ENCODE measurements around the gene COMMD8. TPM values are rescaled to one million over a fixed set of nuclear protein-coding genes. Genes with fewer than 3 reads are reported as not detected.

COMMD8 gene
- total and polyA plus RNA-seq, 3 donors from 2014 or later, result 15.2 to 30.2 (median 17.8) TPM

DNA sequence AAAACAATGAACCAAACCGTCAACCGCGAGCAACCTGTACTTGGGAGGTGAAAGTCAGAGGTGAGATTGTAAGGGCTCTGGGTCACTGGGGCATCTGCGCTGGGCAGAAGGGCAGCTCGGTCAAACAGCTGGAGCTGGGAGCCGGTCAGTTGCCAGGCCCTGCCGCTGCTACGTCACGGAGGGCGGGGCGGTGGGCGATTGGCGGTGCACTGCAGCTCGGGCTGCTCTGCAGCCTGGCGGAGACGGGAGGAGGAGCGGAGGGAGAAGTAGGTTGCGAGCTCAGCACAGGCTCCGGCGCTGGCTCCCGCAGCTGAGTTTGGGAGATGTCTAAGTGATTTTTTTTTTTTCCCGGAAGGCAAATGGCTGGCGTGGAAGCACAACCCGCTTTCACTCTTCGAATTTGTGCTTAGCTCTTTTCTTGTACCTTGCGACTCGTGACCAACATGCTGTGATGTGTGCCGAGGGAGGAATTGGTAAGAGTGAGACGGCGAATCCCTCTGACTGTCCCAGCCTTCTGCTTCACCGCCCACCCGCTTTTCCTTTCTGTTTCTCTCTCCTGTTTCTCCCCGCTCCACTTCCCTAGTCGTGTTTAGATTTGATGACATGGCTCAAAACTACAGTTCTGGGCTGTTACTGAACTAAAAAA, 21.7 kb upstream of the COMMD8 start, which contains the start of gene ATP10D:
Gene ATP10D, plus strand, starts transcription at position 229 of the 646 bp plus-strand sequence. CDS start 27,266 bp downstream, outside the sequence.
- Histone ChIP-seq H3K36me3 (ENCODE audit: low read depth, missing control alignments) (no peaks in the 10 kb centered on the region), H3K27ac (peak within 1 kb of the TSS; percentile 87 to 94), H3K4me3 (peak within 1 kb of the TSS; percentile 58 to 76), H3K27me3 (no peaks in the 10 kb centered on the region), H3K9me3 (no peaks in the 10 kb centered on the region), H3K4me1 (peaks cover 2% of the 10 kb centered on the region)
- 0 to 1% methylated on average over 23 to 34 of the region's 34 CpGs for WGBS, 2 donors
- peak; percentile 80 for TF ChIP-seq POLR2A (IDR thresholded peaks at IDR 0.05)
- TF ChIP-seq, protein P1, sequence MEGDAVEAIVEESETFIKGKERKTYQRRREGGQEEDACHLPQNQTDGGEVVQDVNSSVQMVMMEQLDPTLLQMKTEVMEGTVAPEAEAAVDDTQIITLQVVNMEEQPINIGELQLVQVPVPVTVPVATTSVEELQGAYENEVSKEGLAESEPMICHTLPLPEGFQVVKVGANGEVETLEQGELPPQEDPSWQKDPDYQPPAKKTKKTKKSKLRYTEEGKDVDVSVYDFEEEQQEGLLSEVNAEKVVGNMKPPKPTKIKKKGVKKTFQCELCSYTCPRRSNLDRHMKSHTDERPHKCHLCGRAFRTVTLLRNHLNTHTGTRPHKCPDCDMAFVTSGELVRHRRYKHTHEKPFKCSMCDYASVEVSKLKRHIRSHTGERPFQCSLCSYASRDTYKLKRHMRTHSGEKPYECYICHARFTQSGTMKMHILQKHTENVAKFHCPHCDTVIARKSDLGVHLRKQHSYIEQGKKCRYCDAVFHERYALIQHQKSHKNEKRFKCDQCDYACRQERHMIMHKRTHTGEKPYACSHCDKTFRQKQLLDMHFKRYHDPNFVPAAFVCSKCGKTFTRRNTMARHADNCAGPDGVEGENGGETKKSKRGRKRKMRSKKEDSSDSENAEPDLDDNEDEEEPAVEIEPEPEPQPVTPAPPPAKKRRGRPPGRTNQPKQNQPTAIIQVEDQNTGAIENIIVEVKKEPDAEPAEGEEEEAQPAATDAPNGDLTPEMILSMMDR (IDR thresholded peaks at IDR 0.05), result peak in 1 of 3 experiments; percentile 16
- peak; percentile 97 for DNase-seq
- intact Hi-C loops (cut with DNase I; ENCODE audit: low total_unique reads), result no loop called here

DNA sequence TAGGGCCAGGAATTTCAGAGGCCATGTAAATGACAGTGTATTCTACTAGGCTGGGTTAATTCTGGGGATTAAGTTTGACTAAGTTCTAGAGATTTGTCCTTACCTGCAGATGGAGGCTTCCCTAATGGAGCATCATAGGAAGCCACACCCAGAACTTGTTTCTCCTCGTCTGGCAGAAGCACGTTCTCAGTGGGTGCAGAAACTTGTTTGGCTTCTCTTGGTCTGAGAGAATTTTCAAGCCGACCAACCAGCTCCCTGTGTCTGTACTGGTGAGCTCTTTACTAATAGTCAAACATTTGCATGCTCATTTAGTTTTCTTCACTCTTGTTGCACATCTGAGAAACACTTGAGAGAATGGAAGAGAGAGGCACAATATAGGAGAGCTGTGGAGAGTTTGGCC, 20.7 kb upstream of the COMMD8 start:
- Histone ChIP-seq H3K9me3 (no peaks in the 10 kb centered on the region), H3K27me3 (no peaks in the 10 kb centered on the region), H3K4me1 (no peaks in the 10 kb centered on the region), H3K4me3 (no peak overlapping the region), H3K27ac (peak overlapping the region in 1 of 2 donors; percentile 87), H3K36me3 (ENCODE audit: low read depth, missing control alignments) (no peaks in the 10 kb centered on the region)
- 68 to 70% methylated on average over 3 of the region's 3 CpGs for WGBS, 2 donors
- intact Hi-C loops (cut with DNase I; ENCODE audit: low total_unique reads), result no loop called here
- no peak for TF ChIP-seq POLR2A (IDR thresholded peaks at IDR 0.05)
- TF ChIP-seq, protein P1 (IDR thresholded peaks at IDR 0.05), result no peak
- no peak for DNase-seq

DNA sequence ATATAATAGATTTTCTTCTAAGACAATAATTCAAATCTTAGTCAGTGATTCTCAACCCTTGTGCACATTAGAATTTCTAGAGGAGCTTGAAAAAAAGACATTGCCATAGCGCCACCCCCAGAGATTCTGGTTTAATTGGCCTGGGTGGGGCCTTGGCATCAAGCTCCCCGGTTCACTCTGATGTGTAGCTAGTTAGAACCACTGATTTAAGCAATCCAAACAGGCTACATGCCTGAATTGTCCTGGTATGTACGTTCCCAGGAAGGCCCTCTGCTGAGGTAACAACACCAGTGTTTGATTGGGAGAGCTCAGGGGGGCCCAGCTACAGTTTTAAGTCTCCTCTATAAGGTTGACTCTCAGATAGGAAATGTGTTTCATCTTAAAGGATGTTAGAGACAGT, 20.2 kb upstream of the COMMD8 start:
- intact Hi-C loops (cut with DNase I; ENCODE audit: low total_unique reads), result no loop called here
- no peaks in the 10 kb centered on the region for H3K27me3 ChIP-seq
- 68 to 71% methylated on average over 3 of the region's 3 CpGs for WGBS, 2 donors

DNA sequence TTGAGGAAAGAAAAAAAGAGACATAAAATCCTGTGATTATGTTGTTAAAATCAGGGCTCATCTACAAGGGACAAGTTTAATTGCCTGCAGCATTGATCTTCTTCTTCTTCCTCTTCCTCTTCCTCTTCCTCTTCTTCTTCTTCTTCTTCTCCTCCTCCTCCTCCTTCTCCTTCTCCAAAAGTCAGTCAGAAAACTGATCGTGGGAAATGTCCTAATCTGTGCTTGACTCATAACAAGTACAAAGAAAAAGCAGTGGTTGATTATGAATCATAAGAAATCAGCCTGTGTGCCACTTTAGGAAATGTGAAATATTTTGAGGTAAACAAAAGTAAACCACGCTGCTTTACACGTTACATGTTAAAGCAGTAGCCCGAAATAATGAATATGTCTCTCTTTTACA, 18.8 kb upstream of the COMMD8 start:
- WGBS, 2 donors, result 81 to 82% methylated on average over 4 of the region's 4 CpGs
- DNase-seq, result no peak
- Histone ChIP-seq H3K9me3 (no peaks in the 10 kb centered on the region), H3K4me1 (no peaks in the 10 kb centered on the region), H3K36me3 (ENCODE audit: low read depth, missing control alignments) (no peaks in the 10 kb centered on the region), H3K27ac (no peak overlapping the region), H3K4me3 (no peak overlapping the region), H3K27me3 (no peaks in the 10 kb centered on the region)
- TF ChIP-seq, protein P1 (IDR thresholded peaks at IDR 0.05), result no peak
- no peak for TF ChIP-seq POLR2A (IDR thresholded peaks at IDR 0.05)
- intact Hi-C loops (cut with DNase I; ENCODE audit: low total_unique reads), result no loop called here

More for the DNA sequence above, 20.2 kb upstream of the COMMD8 start:
- H3K9me3 ChIP-seq, result no peaks in the 10 kb centered on the region
- H3K36me3 ChIP-seq (ENCODE audit: low read depth, missing control alignments), result no peaks in the 10 kb centered on the region
- TF ChIP-seq, protein P1 (IDR thresholded peaks at IDR 0.05), result no peak
- no peak for TF ChIP-seq POLR2A (IDR thresholded peaks at IDR 0.05)
- no peak overlapping the region for H3K4me3 ChIP-seq
- DNase-seq, result no peak
- no peaks in the 10 kb centered on the region for H3K4me1 ChIP-seq
- no peak overlapping the region for H3K27ac ChIP-seq

DNA sequence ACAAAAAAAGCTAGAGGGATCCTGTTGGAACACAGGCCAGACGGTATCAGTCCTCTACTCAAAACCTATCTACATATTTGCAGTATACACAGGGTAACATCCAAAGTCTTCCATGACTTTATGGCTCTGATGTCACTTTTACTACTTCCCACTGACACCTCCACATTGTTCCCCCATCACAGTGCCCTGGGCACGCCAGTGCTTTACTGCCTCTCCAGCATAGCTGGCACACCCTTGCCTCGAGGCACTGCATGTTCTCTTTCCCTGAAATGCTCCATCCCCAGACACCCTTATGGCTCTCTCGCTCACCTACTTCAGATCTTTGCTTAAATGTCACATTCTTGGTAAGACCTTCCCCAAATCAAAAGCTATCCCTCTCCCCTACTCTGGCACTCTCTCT, 15.3 kb upstream of the COMMD8 start:
- Histone ChIP-seq H3K4me1 (no peaks in the 10 kb centered on the region), H3K27me3 (no peaks in the 10 kb centered on the region), H3K36me3 (ENCODE audit: low read depth, missing control alignments) (no peaks in the 10 kb centered on the region), H3K27ac (no peak overlapping the region), H3K4me3 (no peak overlapping the region), H3K9me3 (no peaks in the 10 kb centered on the region)
- 91 to 93% methylated on average over 4 of the region's 4 CpGs for WGBS, 2 donors
- intact Hi-C loops (cut with DNase I; ENCODE audit: low total_unique reads), result no loop called here
- DNase-seq, result no peak
- TF ChIP-seq, protein P1 (IDR thresholded peaks at IDR 0.05), result no peak
- TF ChIP-seq POLR2A (IDR thresholded peaks at IDR 0.05), result no peak
